ENCODE measurements around the gene AJUBA.

The AJUBA gene

DNA sequence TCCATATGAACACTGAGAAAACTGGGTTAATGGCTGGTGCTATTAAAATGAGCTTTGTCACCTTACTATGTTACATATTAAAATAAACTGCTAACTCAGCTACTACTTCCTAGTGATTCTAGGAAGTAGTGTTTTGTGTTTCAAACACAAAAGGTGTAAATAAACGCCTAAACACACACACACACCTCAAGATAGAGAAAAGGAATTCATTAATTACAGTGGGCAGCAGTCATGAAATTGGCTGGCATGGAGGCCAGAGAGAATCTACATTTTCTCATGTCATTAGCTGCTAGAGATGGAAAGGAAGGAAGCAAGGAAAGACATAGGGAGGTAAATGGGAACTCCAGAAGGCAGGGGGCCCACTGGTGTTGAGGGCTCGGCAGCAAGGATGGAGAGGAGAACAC lies 52.4 kb downstream of the AJUBA start:
- no peak for DNase-seq

DNA sequence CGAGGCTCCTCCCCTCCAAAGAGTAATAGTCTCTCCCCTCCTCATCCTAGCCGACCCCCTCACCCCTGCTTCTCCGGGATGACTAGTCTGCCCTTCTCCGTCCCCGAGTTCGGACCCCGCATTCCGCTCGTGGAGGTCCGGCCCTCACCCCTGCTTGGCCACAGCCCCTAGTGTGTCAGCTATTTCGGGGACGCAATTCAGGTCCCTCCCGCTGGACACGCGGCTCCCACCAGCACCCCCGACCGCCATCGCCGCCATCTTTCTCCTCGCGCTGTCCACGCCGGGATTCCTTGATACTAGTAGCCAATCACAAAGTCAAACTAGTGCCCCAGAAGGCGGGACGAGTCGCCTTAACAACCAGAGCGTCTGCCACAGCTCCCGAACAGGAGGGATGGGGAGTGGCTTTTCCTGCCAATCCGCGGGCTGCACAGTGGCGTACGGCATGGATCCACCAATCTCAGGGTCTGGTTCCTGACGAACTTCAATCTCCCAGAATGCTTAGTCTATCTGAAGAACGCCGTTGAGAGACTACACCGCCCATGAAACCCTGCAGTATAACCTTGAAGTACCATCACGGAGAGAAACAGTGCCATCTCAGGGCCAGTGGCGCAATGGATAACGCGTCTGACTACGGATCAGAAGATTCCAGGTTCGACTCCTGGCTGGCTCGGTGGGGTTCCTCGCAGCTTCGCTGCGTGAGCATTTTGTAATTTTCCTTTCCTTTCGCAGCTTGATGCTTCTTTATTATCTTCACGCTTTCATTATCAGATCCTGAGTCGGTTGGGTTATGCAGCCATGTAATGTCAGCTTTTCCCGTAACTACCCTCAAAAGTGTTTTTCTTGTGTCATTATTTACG lies 53.0 kb downstream of the AJUBA start, which contains the start of gene PRMT5:
Gene PRMT5, minus strand, starts transcription at position 273 of the 857 bp plus-strand sequence. Its CDS starts 15 bp downstream, at position 258.
- DNase-seq = peak; percentile 97 to 100

DNA sequence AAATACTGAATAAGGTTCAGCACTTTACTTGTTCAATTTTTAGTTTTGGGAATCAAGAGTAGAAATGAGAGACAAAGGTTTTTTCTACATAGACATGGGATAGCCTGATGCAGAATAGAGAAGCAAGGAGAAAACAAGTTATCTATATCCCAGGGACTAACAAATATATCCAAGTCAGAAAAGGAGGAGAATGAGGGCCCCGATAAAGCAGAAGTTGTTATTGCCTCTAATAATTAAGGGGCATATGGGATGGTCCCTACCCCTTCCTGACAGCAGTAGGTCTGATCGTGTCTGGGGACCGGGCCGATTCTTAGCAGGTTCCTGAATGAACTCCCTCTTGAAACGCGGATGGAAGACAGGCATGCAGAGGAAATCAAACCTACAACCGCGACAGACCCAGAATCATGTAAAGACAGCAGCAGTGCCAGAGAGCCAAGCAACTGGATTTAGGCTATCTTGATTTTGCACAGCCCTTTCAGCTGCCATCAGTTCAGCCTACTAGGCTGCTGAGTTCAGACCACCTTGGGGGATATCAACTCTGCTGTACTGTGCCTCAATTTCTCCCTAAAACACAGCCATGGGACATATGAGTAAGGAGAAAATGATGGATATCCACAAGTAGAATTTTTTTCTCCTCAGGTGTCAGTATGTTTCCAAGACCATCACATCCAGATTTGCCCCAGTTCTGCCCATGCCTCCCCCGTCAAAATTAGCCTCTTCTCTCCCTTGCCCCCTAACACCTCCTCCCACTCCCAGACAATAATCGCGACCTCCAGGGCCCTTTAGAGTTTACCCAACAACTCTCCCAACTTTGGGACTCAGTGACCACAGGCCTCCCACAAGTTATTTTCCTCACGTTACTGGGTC lies 53.9 kb downstream of the AJUBA start:
- DNase-seq = no peak

DNA sequence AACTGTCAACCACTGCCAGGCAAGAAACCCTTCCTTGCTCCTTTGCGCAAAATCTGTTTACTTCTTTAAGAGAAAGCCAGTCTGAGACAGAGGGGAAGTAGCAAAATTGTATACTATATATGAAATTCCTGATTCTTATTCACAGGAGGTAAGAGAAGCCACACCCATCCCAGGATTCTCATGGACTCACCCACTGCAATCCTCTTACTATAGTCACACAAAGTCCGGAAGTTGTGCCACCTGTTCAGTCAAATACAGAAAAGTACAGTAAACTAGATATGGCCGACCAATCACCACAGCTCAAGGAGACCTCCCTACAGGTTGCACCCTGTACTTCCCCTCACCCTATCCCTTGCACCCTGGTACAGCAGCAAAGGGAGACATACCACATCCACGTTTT lies 56.0 kb downstream of the AJUBA start:
- DNase-seq = no peak

DNA sequence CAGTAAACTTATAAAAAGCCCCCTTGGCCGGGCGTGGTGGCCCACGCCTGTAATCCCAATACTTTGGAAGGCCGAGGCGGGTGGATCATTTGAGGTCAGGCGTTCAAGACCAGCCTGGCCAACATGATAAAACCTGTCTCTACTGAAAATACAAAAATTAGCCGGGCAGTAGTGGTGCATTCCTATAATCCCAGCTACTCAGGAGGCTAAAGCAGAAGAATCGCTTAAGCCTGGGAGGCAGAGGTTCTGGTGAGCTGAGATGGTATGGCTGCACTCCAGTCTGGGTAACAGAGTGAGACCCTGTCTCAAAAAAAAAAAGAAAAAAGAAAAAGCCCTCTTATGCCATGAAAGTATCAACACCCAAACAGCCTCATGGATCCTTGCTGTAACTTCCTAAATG lies 56.8 kb downstream of the AJUBA start:
- no peak for DNase-seq

DNA sequence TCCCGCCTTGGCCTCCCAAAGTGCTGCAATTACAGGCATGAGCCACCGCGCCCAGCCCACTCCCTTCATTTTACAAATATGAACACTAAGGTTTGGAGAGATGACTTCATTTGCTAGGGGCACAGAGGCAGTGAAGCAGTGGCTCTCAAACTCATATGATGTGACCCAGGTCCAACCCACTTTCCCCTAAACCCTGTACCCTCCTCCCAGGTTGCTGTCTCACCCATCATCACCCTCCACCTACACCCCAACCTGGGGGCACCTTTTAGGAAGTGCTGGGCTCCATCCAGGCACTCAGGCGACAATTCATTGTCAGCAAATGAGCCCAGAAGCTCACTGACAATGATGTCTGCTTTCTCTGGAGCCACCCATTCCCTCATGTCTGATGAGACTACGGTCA lies 58.6 kb downstream of the AJUBA start:
- no peak for DNase-seq

DNA sequence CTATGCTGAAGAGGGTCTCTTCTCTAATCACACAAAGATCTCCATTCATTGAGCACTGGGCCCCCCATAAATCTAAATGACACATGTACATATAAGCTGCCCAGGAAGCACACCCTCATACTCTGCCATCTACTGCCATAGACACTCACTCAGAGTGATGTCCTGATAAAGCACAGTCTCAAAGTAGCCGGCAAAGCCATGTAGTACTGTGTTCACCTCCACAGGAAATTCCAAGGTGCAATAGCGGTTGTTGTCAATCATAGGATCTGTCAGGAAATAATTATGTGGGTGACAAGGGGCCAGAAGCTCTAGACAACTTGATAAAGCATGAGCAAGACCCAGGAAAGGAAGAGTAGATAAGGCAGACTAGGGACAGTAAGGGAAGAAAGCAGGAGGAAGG lies 60.1 kb downstream of the AJUBA start:
- no peak for DNase-seq
